Lung (tissue), 12 donors: Measurements from ENCODE around the gene ATOH7. TPM values are rescaled to one million over a fixed set of nuclear protein-coding genes. Genes with fewer than 3 reads are reported as not detected.
"Not testable (repeated sequence)": the region's sequence is repeated elsewhere in the genome, so short reads cannot be mapped to it uniquely, and the experiment has no call there.

ENCODE experiments used
- ATAC-seq: fragments of 200-7000 bp; cut with Tn5 transposase; one replicate; pipeline ENCODE4 v1.9.1; 2020; ENCODE audit warnings: moderate number of reproducible peaks; ENCODE audit not compliant: insufficient read depth, low FRiP score
- DNase-seq, 3 donors: peaks; one replicate each; pipeline ENCODE4 v3.0.0-alpha.2; 2013 to 2017
- H3K27ac ChIP-seq, 2 donors: one replicate each; pipeline ENCODE4 v1.5.1; 2013; ENCODE audit warnings: mild to moderate bottlenecking in 2 of 2, moderate library complexity in 2 of 2, control low read depth in 1 of 2, inconsistent platforms in 1 of 2, low read depth in 1 of 2, low read length in 1 of 2
- H3K27me3 ChIP-seq, 3 donors: one replicate each; pipeline ENCODE4 v1.5.1; 2013; ENCODE audit warnings: low read length in 2 of 3; ENCODE audit not compliant: control insufficient read depth in 3 of 3, insufficient read depth in 3 of 3
- H3K36me3 ChIP-seq, 4 donors: one replicate each; pipeline ENCODE4 v1.5.1; 2013; ENCODE audit warnings: low read length in 4 of 4, mild to moderate bottlenecking in 1 of 4, moderate library complexity in 1 of 4; ENCODE audit not compliant: control insufficient read depth in 4 of 4, insufficient read depth in 4 of 4
- H3K4me1 ChIP-seq, 5 donors: one replicate each; pipeline ENCODE4 v1.5.1; 2013; ENCODE audit warnings: low read length in 5 of 5, mild to moderate bottlenecking in 2 of 5, moderate library complexity in 1 of 5; ENCODE audit not compliant: control insufficient read depth in 5 of 5, insufficient read depth in 5 of 5
- H3K4me3 ChIP-seq: one replicate; pipeline ENCODE4 v1.5.1; 2013; ENCODE audit warnings: mild to moderate bottlenecking, control low read depth, moderate library complexity
- H3K9ac ChIP-seq, 2 donors: one replicate each; pipeline ENCODE4 v1.5.1; 2013; ENCODE audit warnings: low read length in 2 of 2, control low read depth in 1 of 2; ENCODE audit not compliant: insufficient read depth in 1 of 2
- H3K9me3 ChIP-seq, 4 donors: one replicate each; pipeline ENCODE4 v1.5.1; 2013; ENCODE audit warnings: low read length in 3 of 4, mild to moderate bottlenecking in 1 of 4, moderate library complexity in 1 of 4; ENCODE audit not compliant: control insufficient read depth in 4 of 4, insufficient read depth in 3 of 4
- WGBS, 2 donors: extraction: QIAGEN DNeasy Blood & Tissue Kit; methylation state at CpG; one replicate each; pipeline ENCODE4 v1.1.7; 2013; 5-methylcytosine and 5-hydroxymethylcytosine counted together
- polyA plus RNA-seq, 2 donors: library from polyadenylated mRNA; stranded (reverse); fragments of 200-250 nt; gene quantifications; one replicate each; pipeline ENCODE4 v1.2.1, GENCODE V29; 2013
- total RNA-seq, 2 donors: library from RNA; depleted of rRNA in 1 of 2; stranded (reverse); fragments of >200 nt in 1 of 2; gene quantifications; one replicate each; pipeline ENCODE4 v1.2.1, GENCODE V29; 2014 to 2021
- TF ChIP-seq, protein P1 (sequence below): IDR thresholded peaks from 2 replicates; pipeline ENCODE4 v1.5.1; 2012; ENCODE audit warnings: mild to moderate bottlenecking; ENCODE audit errors: control extremely low read depth, extremely low read depth
- donor health status: control.
- donor health status: control.
- donor health status: Bipolar disorder and iron deficiency.
- donor health status: healthy.
- donor health status: DM: yes; HTN: yes; CAD: no.

ATOH7 gene
- total and polyA plus RNA-seq, 4 donors, result 0.02 to 0.08 TPM; not detected in 2

DNA sequence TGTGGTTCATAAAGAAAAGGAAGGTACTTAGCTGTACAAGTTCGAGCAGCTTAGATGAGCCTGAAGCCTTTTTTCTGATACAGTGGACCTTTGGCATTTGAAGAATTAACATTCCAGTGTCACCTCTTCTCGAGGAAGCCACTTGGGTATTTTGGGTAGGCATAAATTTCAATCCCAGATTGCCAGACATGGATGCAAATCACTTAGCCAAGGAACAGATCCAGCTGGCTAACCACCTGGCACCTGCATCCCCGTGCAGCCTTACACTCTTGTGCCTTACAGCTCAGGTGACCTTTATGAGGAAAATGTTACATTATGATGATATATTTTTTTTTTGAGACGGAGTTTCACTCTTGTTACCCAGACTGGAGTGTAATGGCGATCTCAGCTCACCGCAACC, 16.0 kb upstream of the ATOH7 start:
- WGBS, 2 donors, result 85 to 89% methylated on average over 6 of the region's 6 CpGs
- H3K9me3 ChIP-seq, result no peaks in the 10 kb centered on the region
- no peak overlapping the region for H3K27ac ChIP-seq
- H3K4me1 ChIP-seq, result peaks cover 0 to 2% (median 0%) of the 10 kb centered on the region in 5 donors
- ATAC-seq (no peak), DNase-seq (no peak)
- no peaks in the 10 kb centered on the region for H3K36me3 ChIP-seq
- peaks cover 0 to 20% (median 0%) of the 10 kb centered on the region in 3 donors for H3K27me3 ChIP-seq
- H3K4me3 ChIP-seq, result no peak overlapping the region
- no peak overlapping the region for H3K9ac ChIP-seq
- TF ChIP-seq, protein P1, sequence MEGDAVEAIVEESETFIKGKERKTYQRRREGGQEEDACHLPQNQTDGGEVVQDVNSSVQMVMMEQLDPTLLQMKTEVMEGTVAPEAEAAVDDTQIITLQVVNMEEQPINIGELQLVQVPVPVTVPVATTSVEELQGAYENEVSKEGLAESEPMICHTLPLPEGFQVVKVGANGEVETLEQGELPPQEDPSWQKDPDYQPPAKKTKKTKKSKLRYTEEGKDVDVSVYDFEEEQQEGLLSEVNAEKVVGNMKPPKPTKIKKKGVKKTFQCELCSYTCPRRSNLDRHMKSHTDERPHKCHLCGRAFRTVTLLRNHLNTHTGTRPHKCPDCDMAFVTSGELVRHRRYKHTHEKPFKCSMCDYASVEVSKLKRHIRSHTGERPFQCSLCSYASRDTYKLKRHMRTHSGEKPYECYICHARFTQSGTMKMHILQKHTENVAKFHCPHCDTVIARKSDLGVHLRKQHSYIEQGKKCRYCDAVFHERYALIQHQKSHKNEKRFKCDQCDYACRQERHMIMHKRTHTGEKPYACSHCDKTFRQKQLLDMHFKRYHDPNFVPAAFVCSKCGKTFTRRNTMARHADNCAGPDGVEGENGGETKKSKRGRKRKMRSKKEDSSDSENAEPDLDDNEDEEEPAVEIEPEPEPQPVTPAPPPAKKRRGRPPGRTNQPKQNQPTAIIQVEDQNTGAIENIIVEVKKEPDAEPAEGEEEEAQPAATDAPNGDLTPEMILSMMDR, result no peak

DNA sequence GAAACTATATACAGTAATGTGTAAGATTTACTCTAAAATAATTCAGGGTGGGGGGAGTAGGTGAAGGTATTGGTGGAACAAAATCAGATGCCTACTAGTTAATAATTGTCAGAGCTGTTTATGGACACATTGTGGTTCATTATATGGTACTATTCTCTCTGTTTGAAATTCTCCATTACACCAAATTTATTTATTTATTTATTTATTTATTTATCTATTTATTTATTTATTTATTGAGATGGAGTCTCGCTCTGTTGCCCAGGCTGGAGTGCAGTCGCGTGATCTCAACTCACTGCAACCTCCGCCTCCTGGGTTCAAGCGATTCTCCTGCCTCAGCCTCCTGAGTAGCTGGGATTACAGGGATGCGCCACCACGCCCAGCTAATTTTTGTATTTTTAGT, 14.5 kb upstream of the ATOH7 start:
- H3K27ac ChIP-seq, DNase-seq: not testable (repeated sequence)

DNA sequence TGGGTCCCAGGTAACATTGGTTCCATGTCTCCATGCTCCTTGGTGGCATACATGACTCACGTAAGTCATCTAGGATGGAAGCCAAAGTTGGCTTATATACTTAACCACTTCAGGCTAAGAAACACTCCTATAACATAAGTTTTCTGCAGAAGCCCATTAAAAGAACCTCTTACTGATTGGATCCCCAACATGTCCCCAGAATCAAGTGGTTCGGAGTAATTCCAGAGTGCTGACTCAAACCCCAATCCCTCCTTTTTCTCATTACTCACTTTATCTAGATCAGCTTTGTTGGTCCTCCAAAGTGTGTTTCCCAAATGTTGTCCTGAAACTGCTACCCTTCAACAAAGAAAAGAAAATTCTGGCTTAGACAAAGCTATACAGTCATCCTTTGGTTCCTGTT, 10.1 kb upstream of the ATOH7 start:
- DNase-seq (no peak), ATAC-seq (no peak)
- Histone ChIP-seq H3K27me3 (peaks cover 0 to 4% (median 3%) of the 10 kb centered on the region in 3 donors), H3K36me3 (no peaks in the 10 kb centered on the region), H3K9me3 (peaks cover 0 to 2% (median 0%) of the 10 kb centered on the region in 4 donors), H3K4me3 (no peak overlapping the region), H3K9ac (no peak overlapping the region), H3K27ac (no peak overlapping the region), H3K4me1 (no peaks in the 10 kb centered on the region)
- 75 to 90% methylated on average over 2 of the region's 2 CpGs for WGBS, 2 donors
- TF ChIP-seq, protein P1, result no peak

More for the DNA sequence above, 14.5 kb upstream of the ATOH7 start:
- not testable (repeated sequence) for H3K9ac ChIP-seq, H3K4me1 ChIP-seq, ATAC-seq, H3K36me3 ChIP-seq, H3K4me3 ChIP-seq, H3K9me3 ChIP-seq
- WGBS, 2 donors, result 91 to 97% methylated on average over 7 of the region's 7 CpGs
- H3K27me3 ChIP-seq, result peaks cover 0 to 10% (median 0%) of the 10 kb centered on the region in 3 donors

DNA sequence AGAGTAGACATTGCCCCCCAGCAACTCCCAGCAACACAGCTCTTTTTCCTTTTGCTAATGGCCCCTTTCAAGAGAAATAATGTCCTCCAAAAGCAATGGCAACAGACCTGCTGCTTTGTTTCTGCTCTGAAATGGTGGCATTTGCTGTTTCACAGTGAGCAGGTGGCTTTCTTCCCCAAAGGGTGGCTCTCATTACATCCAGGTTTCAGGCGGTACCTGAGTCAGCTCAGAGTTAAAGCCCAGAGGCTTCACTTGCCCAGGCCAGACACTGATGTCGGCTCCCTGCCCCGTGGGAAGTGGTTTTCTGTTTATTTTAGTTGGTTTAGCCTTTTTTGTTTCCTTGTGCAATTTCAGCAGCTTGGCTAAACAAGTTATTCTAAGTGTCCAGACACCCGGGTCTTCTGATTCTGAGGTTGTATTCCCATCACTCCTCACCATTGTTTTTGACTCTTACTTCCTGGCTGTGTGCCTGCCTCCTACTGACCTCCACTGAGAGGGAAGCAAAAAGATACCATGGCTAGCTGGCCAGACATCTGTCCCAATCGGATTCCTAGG, 7.8 kb upstream of the ATOH7 start:
- H3K4me1 ChIP-seq, result no peaks in the 10 kb centered on the region
- H3K36me3 ChIP-seq, result no peaks in the 10 kb centered on the region
- H3K4me3 ChIP-seq, result no peak overlapping the region
- peaks cover 0 to 2% (median 0%) of the 10 kb centered on the region in 4 donors for H3K9me3 ChIP-seq
- TF ChIP-seq, protein P1, result no peak
- peaks cover 0 to 4% (median 0%) of the 10 kb centered on the region in 3 donors for H3K27me3 ChIP-seq
- DNase-seq (no peak), ATAC-seq (no peak)
- 62 to 73% methylated on average over 5 of the region's 5 CpGs for WGBS, 2 donors
- no peak overlapping the region for H3K27ac ChIP-seq
- no peak overlapping the region for H3K9ac ChIP-seq
